DOHH2 (cell line): ENCODE data around the gene NR2C2.

Experiments
- CTCF ChIP-seq: fragments of 200-600 bp; sonication (generic); IDR thresholded peaks from one replicate; pipeline ENCODE4 v1.5.1; 2014; ENCODE audit warnings: antibody characterized with exemption, mild to moderate bottlenecking, low read depth, low read length; ENCODE audit not compliant: poor library complexity, severe bottlenecking
- EZH2phosphoT487 ChIP-seq: fragments of 200-600 bp; sonication (generic); IDR thresholded peaks from 2 replicates; pipeline ENCODE4 v1.6.1; 2017; ENCODE audit warnings: borderline replicate concordance, mild to moderate bottlenecking, antibody characterized with exemption, low read length, moderate library complexity, mixed read lengths

GRCh38 chr3:15049584-15049983, 102.2 kb downstream of the NR2C2 start:
- TF ChIP-seq CTCF (no peak), EZH2phosphoT487 (no peak)
